ENCODE data around the gene RABGAP1.
"Not testable (repeated sequence)": the region's sequence is repeated elsewhere in the genome, so short reads cannot be mapped to it uniquely, and the experiment has no call there.

Gene RABGAP1

DNA sequence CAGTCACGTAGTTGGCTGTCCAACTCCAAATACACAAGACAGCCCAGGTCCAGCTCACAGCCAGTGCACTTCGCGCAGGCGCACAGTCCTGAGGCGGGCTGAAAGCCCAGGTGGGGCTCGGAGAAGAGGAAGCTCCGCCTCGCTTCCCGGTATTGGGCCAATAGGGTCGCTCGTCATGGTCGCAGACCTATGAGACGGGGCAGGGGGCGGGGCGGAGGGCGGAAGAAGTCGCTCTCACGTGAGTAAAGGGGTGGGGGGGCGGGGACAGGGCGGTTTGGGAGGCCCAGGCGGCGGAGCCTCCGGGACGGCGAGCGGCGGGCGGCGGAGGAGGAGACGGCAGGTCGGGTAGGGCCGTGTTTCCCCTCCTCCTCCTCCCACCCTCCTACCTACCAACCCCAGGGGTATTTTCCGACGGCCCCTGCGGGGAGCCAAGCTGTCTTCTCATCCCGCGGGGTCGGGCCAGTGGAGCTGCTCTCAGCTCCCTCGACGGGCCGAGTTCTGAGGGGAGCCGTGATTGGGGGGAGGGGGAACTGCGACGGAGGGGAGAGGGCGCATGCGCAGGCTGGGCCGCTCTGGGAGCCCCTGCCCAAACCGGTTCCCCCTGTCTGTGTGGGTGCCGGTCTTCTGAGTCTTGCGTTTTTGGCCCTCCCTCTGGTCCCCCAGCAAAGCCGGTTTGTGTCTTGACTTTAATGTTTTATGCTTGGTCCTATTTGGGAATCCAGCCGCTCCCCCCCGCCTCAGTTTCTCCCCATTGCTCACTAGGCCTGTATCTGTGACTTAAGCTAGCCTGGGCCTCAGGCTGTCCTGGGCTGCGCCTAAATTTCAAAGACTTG is at the start of gene RABGAP1:
RABGAP1 (plus strand) TSS at position 272 of the 833 bp plus-strand sequence. CDS start 16,040 bp downstream, outside the sequence.
- DNase-seq, result peak; percentile 93

DNA sequence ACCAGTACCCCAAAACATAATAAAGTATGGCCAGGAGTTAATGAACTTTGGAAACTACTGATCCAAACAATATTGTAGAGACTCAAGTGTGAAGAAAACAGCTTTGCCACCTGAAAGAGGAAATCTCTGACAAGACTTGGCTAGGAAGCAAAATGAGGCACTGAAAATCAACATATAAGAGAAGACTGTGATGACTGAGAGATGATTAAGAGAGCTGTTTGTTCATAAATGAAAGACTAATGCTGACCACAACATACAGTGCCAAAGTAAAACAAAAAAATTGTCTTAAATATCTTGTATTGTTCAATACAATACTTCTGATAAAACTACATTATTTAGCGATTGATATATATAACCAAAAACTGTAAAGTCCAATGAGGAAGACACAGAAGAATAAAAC is 42.9 kb upstream of the RABGAP1 start:
- DNase-seq, result no peak

- no peak for DNase-seq
These were observed 40.0 kb upstream of the RABGAP1 start for GRCh38 chr9:122900791-122901190.

GRCh38 chr9:122904466-122904822 is 36.4 kb upstream of the RABGAP1 start:
- no peak for DNase-seq

DNA sequence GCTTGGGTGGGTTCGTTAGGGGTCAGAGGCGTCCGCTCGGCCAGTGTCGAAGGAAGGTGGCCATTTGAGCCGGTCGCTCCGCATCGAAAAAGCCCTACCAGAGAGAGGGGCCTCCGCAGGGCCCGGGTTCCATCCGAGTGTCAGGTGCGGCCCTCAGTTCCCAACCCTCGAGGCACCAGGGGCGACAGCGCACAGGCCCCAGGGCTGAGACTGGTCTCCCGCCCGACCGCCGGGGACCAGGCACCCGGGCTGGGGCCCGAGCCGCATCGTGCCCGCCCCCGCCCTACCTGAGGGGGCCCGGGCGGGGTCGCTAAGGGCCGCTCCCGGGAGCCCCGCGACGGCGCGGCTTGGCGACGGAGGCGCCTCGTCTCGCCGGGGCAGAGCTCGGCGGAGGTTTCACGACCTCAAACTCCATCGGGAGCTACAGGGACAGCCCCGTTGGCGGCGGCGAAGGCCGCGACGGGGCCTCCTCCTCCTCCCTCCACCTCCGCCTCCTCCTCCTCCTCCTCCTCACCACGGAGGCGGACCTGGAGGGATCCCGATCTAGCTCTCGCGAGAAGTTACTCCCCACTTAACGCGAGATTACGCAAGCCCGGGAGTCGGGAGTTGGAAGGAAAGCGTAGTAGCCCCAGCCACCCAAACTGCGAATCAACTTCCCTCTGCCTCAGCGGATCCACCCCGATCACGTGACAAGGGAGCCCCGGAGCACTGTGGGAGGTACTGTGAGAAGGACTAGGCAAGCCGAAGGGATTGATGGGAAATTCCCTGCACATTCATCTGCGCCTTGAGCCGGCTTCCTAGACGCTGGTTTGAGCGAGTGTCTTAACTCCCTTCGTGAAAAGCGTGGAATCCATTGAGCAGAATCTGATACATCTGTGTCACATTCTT is 35.8 kb upstream of the RABGAP1 start, which contains the start of gene RC3H2:
RC3H2 (minus strand) TSS at position 537 of the 888 bp plus-strand sequence. CDS start 7,850 bp downstream, outside the sequence.
- peak; percentile 60 for DNase-seq

GRCh38 chr9:122906122-122906521 is 34.7 kb upstream of the RABGAP1 start:
- not testable (repeated sequence) for DNase-seq

DNA sequence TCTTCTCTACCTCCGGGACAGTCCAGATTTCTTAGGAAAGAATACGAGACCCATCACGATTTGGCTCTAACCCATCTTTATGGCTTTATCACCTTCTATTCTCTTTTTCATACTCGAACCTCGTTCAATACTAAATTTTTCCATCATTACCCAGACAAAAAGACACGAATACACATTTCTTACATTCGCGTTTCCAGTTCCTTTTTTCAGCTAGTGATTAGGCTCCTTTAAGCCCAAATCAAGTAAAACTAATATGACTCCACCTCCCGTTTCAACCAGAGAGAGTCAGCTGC is 28.2 kb upstream of the RABGAP1 start:
- DNase-seq, result no peak

GRCh38 chr9:122912964-122913673 is 27.7 kb upstream of the RABGAP1 start, which contains the start of gene ZBTB6:
Gene ZBTB6, minus strand, starts transcription at chr9:122913323. Its CDS starts 1,251 bp downstream, at chr9:122912072.
- DNase-seq, result no peak

- no peak for DNase-seq
These were observed 22.5 kb upstream of the RABGAP1 start for GRCh38 chr9:122918310-122918709.

- DNase-seq, result no peak
These were observed 18.1 kb upstream of the RABGAP1 start for GRCh38 chr9:122922713-122923112.

DNA sequence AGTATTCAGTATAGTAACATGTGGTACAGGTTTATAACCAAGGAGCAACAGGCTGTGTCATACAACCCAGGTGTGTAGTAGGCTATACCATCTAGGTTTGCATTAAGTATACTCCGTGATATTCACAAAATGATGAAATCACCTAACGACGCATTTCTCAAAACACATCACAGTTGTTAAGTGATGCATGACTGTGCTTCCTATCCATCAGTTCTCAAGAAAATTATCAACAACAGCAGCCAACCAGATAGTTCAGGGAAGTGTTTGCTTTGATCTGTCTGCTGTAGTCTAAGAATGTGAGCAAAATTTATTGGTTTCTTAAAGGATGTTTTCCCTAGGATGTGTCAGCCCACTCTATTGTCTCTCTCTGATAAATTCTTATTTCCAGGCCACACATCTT is 16.9 kb upstream of the RABGAP1 start:
- DNase-seq, result no peak

DNA sequence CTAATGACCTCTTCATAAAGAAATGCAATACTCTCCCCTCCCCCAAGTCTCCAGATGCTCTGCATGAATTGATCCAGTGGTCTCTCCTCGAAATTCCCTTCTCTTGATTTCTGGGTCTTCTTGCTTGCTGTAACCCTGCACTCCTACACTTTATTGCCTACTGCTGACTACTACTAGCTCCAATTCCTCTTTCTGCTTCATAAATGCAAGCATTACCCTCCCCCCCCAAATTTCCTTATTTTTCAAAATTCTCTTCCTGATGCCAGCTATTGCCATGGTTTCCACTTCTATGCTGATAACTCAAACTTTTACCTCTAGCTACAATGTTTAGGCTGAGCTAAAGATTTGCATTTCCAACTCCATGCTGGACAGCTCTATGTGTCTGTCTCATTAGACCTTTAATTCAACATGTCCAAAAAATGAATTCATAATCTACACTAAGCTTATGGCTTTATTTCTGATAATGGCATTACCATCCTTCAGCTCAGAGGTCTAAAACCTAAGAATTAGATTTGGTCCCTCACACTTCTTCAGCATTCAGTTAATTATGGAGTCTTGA is 10.9 kb upstream of the RABGAP1 start:
- no peak for DNase-seq

GRCh38 chr9:122930541-122931225 is 10.1 kb upstream of the RABGAP1 start:
- no peak for DNase-seq

DNA sequence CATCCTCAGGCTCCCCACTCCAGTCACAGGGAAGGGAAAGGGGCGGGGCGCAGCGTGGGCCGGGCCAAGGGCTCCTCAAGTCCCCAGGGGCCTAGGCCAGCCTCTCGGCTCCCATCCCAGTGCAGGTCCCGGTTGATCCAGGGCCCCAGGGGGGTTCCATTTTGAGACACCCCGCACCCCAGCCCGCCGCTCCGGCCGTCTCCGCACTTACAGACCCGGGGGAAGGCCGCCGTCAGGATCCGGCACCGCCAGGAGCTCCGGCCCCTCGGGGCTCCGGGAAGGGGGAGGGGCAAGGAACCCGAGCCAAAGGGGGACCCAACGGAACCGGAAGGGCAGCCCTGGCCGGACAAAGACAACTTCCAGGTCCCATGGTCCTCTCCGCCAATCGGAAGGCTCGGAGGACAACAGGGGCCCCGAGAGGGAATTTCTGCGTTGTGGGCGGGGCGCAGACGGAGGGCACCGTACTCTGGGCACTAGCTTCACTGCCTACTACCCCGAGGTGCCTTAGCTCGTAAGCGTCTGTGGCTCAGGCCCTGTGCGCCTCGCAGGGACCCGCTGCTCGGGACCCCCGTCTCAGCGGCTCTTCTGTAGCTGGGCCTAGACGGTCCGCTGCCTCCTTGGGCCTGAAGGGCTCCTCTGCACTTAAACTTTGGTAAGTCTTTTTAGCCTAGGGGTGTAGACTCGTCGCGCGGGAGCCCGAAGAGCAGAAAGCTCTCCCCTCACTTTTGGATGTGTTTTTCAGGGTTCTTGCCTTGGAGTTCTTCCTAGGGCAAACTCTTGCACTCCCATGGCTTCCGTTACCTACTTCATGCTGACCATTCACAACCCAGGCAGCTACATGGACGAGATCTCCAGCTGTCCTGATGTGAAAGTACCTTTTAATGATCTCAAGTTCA is 9.3 kb upstream of the RABGAP1 start, which contains the start of gene ZBTB26:
ZBTB26 (minus strand) TSS at position 287 of the 896 bp plus-strand sequence. CDS start 11,578 bp downstream, outside the sequence.
- DNase-seq, result peak; percentile 19

- no peak for DNase-seq
These were observed 4.4 kb upstream of the RABGAP1 start for GRCh38 chr9:122936464-122936863.

GRCh38 chr9:122936883-122937282 is 3.9 kb upstream of the RABGAP1 start:
- no peak for DNase-seq

- no peak for DNase-seq
These were observed 1.2 kb upstream of the RABGAP1 start for GRCh38 chr9:122939601-122940000.

GRCh38 chr9:122940454-122940748 is 419 bp upstream of the RABGAP1 start:
- DNase-seq, result no peak

GRCh38 chr9:122941582-122942234 is 888 bp downstream of the RABGAP1 start:
- DNase-seq, result no peak
